AG04449 (cell line): Measurements from ENCODE around the gene MRM3.
"Not testable (repeated sequence)": the region's sequence is repeated elsewhere in the genome, so short reads cannot be mapped to it uniquely, and the experiment has no call there.

Source experiments
- CTCF ChIA-PET: fragments of 350-600 bp; formaldehyde crosslinking; extraction: SDS; loops from one replicate; lab custom pipeline; 2021; ENCODE audit warnings: antibody characterized with exemption; lab: Yijun Ruan, JAX
- POLR2A ChIA-PET: fragments of 400-600, 350-600 bp; formaldehyde crosslinking; extraction: SDS; loops from one replicate; lab custom pipeline; 2020; ENCODE audit warnings: antibody characterized with exemption, inconsistent platforms; lab: Yijun Ruan, JAX
- DNase-seq: peaks from one replicate; pipeline ENCODE4 v3.0.0-alpha.2; 2010; ENCODE audit warnings: low read depth, low spot score
- H3K4me3 ChIP-seq: 2 replicates; pipeline ENCODE4 v1.5.1; 2011; ENCODE audit warnings: low read depth, mild to moderate bottlenecking, control low read depth, low read length
- TF ChIP-seq, protein P1 (sequence below): IDR thresholded peaks from one replicate; pipeline ENCODE4 v1.5.1; 2011; ENCODE audit warnings: mild to moderate bottlenecking, moderate library complexity, low read length, control low read depth, inconsistent platforms; ENCODE audit not compliant: insufficient read depth; ENCODE audit errors: missing control alignments

The MRM3 gene

GRCh38 chr17:834136-834535 is 52.0 kb downstream of the MRM3 start:
- TF ChIP-seq, protein P1, sequence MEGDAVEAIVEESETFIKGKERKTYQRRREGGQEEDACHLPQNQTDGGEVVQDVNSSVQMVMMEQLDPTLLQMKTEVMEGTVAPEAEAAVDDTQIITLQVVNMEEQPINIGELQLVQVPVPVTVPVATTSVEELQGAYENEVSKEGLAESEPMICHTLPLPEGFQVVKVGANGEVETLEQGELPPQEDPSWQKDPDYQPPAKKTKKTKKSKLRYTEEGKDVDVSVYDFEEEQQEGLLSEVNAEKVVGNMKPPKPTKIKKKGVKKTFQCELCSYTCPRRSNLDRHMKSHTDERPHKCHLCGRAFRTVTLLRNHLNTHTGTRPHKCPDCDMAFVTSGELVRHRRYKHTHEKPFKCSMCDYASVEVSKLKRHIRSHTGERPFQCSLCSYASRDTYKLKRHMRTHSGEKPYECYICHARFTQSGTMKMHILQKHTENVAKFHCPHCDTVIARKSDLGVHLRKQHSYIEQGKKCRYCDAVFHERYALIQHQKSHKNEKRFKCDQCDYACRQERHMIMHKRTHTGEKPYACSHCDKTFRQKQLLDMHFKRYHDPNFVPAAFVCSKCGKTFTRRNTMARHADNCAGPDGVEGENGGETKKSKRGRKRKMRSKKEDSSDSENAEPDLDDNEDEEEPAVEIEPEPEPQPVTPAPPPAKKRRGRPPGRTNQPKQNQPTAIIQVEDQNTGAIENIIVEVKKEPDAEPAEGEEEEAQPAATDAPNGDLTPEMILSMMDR = no peak
- ChIA-PET POLR2A (no interaction called here), CTCF (no interaction called here)
- DNase-seq = no peak
- no peak overlapping the region for H3K4me3 ChIP-seq

GRCh38 chr17:835263-835662 is 53.1 kb downstream of the MRM3 start:
- TF ChIP-seq, protein P1 = no peak

DNA sequence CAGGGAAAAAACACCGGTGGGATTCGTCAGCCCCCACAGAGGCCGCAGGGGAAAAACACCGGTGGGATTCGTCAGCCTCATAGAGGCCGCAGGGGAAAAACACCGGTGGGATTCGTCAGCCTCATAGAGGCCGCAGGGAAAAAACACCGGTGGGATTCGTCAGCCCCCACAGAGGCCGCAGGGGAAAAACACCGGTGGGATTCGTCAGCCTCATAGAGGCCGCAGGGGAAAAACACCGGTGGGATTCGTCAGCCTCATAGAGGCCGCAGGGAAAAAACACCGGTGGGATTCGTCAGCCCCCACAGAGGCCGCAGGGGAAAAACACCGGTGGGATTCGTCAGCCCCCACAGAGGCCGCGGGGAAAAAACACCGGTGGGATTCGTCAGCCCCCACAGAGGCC is 53.6 kb downstream of the MRM3 start:
- CTCF ChIA-PET = interaction anchor here (1.8 kb wide), 1 partner anchor 12 kb away, joined by 7 read pairs; no protein-coding TSS in a partner anchor

More at GRCh38 chr17:835263-835662, 53.1 kb downstream of the MRM3 start:
- DNase-seq = peak; percentile 96
- no peak overlapping the region; the same call in 1 of the 2 replicates for H3K4me3 ChIP-seq
- ChIA-PET CTCF (no interaction called here), POLR2A (interaction anchor here (1.0 kb wide), 1 partner anchor 116 kb away, joined by 3 read pairs; no protein-coding TSS in a partner anchor)

DNA sequence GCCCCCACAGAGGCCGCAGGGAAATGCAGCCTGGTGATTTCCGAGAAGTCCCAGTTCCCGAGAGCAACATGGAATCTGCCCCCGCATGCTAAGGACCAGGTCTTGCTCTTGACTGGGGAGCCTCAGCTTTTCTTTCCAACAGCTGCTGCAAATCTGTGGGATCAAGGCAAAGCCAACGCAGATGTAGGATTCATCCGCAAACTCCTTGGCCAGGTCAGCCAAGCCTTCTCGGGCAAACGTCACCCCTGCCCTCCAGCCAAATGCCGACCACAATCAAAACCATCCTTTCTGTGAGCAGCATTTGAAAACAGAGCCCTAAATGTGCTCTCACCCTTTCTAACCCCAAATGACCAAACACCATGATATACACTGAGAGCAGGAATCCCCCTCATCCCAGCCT is 54.0 kb downstream of the MRM3 start:
- TF ChIP-seq, protein P1 = no peak
- ChIA-PET CTCF (interaction anchor here (1.8 kb wide), 1 partner anchor 11 kb away, joined by 7 read pairs; no protein-coding TSS in a partner anchor), POLR2A (no interaction called here)
- peak overlapping the region; percentile 37 for H3K4me3 ChIP-seq
- no peak for DNase-seq

More for the DNA sequence above, 53.6 kb downstream of the MRM3 start:
- H3K4me3 ChIP-seq = peak overlapping the region; percentile 37; the same call in 1 of the 2 replicates
- POLR2A ChIA-PET = interaction anchor here (1.0 kb wide), 1 partner anchor 115 kb away, joined by 3 read pairs; no protein-coding TSS in a partner anchor
- not testable (repeated sequence) for DNase-seq

- POLR2A ChIA-PET = no interaction called here
- no peak overlapping the region for H3K4me3 ChIP-seq
- TF ChIP-seq, protein P1 = no peak
- no peak for DNase-seq
- CTCF ChIA-PET = interaction anchor here (1.0 kb wide), 1 partner anchor 142 kb away, joined by 3 read pairs; no protein-coding TSS in a partner anchor
Observed at GRCh38 chr17:838486-838885, 56.3 kb downstream of the MRM3 start.

DNA sequence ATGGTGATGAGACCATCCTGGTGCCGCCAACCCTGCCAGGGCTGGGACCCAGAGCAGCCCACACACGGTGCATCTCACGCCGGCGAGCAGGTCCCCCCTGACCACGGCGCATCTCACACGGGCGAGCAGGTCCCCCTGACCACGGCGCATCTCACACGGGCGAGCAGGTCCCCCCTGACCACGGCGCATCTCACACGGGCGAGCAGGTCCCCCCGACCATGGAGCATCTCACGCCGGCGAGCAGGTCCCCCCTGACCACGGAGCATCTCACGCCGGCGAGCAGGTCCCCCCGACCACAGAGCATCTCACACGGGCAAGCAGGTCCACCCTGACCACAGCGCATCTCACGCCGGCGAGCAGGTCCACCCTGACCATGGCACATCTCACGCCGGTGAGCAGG is 59.2 kb downstream of the MRM3 start:
- POLR2A ChIA-PET = no interaction called here
- CTCF ChIA-PET = no interaction called here
- TF ChIP-seq, protein P1 = no peak
- no peak overlapping the region for H3K4me3 ChIP-seq
- no peak for DNase-seq
